Gastrocnemius medialis (tissue), 4 donors: ENCODE results near the gene ANO9. TPM values are rescaled to one million over a fixed set of nuclear protein-coding genes. Genes with fewer than 3 reads are reported as not detected.

Experiments used
- ATAC-seq, 2 donors: fragments of 150-250 bp; one replicate each; pipeline ENCODE4 v1.9.1; 2016
- DNase-seq, 2 donors: peaks; one replicate each; pipeline ENCODE4 v3.0.0-alpha.2; 2019
- H3K27ac ChIP-seq, 4 donors: fragments of 200-600 bp; sonication (generic); 1 replicate in 1 of 4; 2 replicates in 3 of 4; pipeline ENCODE4 v1.5.1; 2016 to 2018; ENCODE audit warnings: mild to moderate bottlenecking in 2 of 4, moderate library complexity in 1 of 4
- H3K27me3 ChIP-seq, 3 donors: fragments of 200-600 bp; sonication (generic) in 2 of 3; 1 replicate in 1 of 3; 2 replicates in 2 of 3; pipeline versions ENCODE4 v1.5.1 to v1.6.0; 2016 to 2019; ENCODE audit warnings: mild to moderate bottlenecking in 1 of 3, moderate library complexity in 1 of 3
- H3K36me3 ChIP-seq, 2 donors: fragments of 200-600 bp; sonication (generic) in 1 of 2; one replicate each; pipeline ENCODE4 v1.5.1; 2017 to 2018
- H3K4me1 ChIP-seq, 2 donors: fragments of 200-600 bp; sonication (generic) in 1 of 2; one replicate each; pipeline ENCODE4 v1.5.1; 2016 to 2017; ENCODE audit warnings: mild to moderate bottlenecking in 2 of 2
- H3K4me3 ChIP-seq, 4 donors: fragments of 200-600 bp; sonication (generic) in 3 of 4; 1 replicate in 1 of 4; 2 replicates in 3 of 4; pipeline ENCODE4 v1.5.1; 2016 to 2019; ENCODE audit warnings: mild to moderate bottlenecking in 2 of 4
- H3K9me3 ChIP-seq, 3 donors: fragments of 200-600 bp; sonication (generic) in 2 of 3; 1 replicate in 1 of 3; 2 replicates in 2 of 3; pipeline ENCODE4 v1.5.1; 2016 to 2019
- POLR2A ChIP-seq, 2 donors: fragments of 450-650 bp; IDR thresholded peaks; one replicate each; pipeline ENCODE4 v1.6.1; 2017; ENCODE audit warnings: antibody characterized with exemption in 2 of 2, mild to moderate bottlenecking in 2 of 2, moderate library complexity in 2 of 2
- in situ Hi-C, 4 donors: fragments of 200-750 bp; cut with MboI; loops; one replicate each; pipeline versions ENCODE4 v1.15.0 to v1.8.0; 2017; ENCODE audit warnings: low sequenced_read_pairs in 4 of 4
- intact Hi-C: fragments of 100-400 bp; cut with DNase I; formaldehyde crosslinking; loops from one replicate; pipeline ENCODE4 v1.15.1; 2023; ENCODE audit warnings: low total_unique reads
- total RNA-seq, 4 donors: library from RNA; depleted of rRNA; stranded (reverse); fragments of >200 nt; gene quantifications; one replicate each; pipeline versions ENCODE4 v1.1.0 to v1.2.3, GENCODE V29; 2016
- TF ChIP-seq, protein P1 (sequence below), 5 experiments: fragments of 450-650 bp in 3 of 5; fragments of 200-600 bp in 2 of 5; sonication (generic) in 2 of 5; IDR thresholded peaks in 4 of 5; conservative IDR thresholded peaks in 1 of 5; 1 replicate in 4 of 5; 2 replicates in 1 of 5; pipeline ENCODE4 v1.5.1; 2016 to 2019; ENCODE audit warnings: antibody characterized with exemption in 5 of 5, mild to moderate bottlenecking in 3 of 5, moderate library complexity in 3 of 5

The ANO9 gene
- total RNA-seq, 4 donors from 2014 or later: 0.23 to 0.41 TPM; not detected in 2

DNA sequence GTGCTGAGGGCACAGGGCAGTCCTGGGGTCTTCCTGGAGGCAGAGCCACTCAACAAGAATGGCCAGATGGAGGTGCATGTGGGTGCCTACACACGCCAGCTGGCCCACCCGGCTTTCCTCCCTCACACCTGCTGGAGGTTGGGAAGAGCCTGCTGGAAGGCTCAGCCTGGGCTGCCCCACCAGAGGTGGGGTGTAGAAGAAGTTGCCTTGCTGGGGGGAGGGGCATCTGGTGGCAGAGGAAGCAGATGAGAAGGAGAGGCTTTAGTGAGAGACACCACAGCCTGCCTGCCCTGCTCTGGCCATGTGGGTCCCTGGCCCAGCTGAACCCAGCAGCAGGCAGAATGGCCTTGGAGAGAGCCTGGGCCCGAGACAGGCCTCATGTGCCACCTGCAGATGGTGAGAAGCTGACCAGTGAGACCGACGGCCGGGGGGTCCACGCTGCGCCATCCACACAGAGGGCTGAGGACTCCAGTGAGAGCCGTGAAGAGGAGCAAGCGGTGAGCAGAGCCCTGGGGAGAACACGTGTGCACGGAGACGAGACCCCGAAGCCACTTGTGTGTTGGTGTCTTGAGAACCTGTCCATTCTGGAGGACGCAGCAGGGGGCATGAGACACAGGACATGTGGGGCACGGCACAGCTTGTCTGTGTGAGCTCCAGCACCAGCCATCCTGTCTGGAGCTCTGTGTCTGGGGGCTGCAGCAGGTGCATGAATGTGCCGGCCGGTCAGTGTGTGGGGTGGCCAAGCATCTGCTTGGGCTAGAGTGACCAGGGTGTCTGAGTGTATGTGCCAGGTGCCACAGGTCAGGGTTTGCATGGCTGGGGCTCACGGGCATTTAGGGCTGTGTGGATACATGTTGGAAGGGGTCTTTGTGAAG lies 69.9 kb downstream of the ANO9 start:
- Histone ChIP-seq H3K36me3 (no peaks in the 10 kb centered on the region), H3K4me1 (peaks cover 0 to 4% of the 10 kb centered on the region in 2 donors), H3K4me3 (no peak overlapping the region), H3K9me3 (no peaks in the 10 kb centered on the region), H3K27ac (no peak overlapping the region), H3K27me3 (peaks cover 23 to 34% (median 26%) of the 10 kb centered on the region in 3 donors)
- no peak for DNase-seq
- no peak for ATAC-seq
- in situ Hi-C loops: no loop called here
- TF ChIP-seq, protein P1, sequence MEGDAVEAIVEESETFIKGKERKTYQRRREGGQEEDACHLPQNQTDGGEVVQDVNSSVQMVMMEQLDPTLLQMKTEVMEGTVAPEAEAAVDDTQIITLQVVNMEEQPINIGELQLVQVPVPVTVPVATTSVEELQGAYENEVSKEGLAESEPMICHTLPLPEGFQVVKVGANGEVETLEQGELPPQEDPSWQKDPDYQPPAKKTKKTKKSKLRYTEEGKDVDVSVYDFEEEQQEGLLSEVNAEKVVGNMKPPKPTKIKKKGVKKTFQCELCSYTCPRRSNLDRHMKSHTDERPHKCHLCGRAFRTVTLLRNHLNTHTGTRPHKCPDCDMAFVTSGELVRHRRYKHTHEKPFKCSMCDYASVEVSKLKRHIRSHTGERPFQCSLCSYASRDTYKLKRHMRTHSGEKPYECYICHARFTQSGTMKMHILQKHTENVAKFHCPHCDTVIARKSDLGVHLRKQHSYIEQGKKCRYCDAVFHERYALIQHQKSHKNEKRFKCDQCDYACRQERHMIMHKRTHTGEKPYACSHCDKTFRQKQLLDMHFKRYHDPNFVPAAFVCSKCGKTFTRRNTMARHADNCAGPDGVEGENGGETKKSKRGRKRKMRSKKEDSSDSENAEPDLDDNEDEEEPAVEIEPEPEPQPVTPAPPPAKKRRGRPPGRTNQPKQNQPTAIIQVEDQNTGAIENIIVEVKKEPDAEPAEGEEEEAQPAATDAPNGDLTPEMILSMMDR (IDR thresholded peaks at IDR 0.05 in 4 of 5, conservative IDR thresholded peaks at IDR 0.05 in 1 of 5): no peak
- no peak for TF ChIP-seq POLR2A (IDR thresholded peaks at IDR 0.05)
- intact Hi-C loops: no loop called here

DNA sequence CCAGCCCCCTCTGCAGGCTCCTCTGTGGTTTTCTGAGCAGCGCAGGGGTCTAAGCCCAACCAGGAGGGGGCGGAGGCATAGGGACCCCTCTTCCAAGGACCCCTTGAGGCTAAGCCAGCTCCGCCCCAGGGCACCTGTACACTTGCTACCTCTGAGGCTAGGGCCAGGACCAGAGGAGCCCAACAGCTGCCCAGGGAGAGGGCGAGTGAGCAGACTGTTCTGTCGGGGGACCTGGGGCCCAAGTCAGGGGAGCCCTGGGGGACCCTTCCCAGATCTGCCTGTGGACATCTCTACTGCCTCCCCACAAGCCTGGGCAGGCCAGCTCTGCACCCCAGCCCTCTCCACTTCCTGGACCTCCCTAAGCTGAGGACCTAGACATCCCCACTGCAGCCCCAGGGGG lies 70.8 kb downstream of the ANO9 start:
- Histone ChIP-seq H3K9me3 (no peaks in the 10 kb centered on the region), H3K4me3 (no peak overlapping the region), H3K36me3 (no peaks in the 10 kb centered on the region), H3K27ac (no peak overlapping the region), H3K27me3 (peaks cover 30 to 39% (median 30%) of the 10 kb centered on the region in 3 donors), H3K4me1 (peaks cover 0 to 4% of the 10 kb centered on the region in 2 donors)
- DNase-seq: no peak
- intact Hi-C loops (no loop called here), in situ Hi-C loops (no loop called here)
- ATAC-seq: no peak
- TF ChIP-seq POLR2A (IDR thresholded peaks at IDR 0.05): no peak
- TF ChIP-seq, protein P1 (IDR thresholded peaks at IDR 0.05 in 4 of 5, conservative IDR thresholded peaks at IDR 0.05 in 1 of 5): no peak

DNA sequence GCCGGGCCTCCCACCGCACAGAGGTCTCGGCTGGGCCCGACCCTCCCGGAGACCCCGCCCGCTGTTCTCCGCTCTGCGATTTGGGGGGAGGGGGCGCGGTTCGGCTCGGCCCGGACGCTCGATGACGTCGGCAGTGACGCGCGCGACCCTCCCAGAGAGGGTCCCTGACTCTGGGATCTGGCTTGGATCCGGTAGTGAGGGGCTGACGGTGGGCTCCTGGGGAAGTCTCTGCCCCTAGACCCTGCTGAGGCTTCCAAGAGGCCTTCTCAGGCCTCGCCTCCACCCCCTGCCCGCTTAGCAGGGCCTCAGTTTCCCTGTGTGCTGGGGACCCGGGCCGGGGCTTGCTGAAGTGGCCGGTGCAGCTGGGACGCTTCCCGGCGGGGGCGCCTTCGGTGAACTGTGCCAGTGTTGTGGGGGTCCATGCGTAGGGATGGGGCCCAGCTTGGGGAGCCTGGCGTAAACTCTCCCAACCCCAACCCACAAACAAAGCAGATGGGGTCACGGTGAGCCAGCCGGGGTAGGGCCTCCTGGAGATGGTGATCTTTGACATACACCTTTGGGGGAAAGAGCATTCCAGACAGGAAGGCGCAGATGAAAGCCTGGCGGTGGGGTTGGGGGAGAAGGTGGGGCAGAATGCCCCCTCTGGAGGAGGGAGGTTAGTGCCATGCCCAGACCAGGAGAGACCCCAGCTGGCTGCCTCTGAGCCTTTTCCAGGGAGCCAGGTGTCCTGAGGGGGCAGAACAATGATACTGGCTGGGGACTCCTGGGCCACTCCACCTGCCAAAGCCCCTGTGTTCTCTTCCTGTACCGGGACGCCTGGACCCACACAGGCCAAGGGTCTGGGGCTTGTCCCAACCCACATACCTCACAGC lies 71.5 kb downstream of the ANO9 start:
- H3K4me3 ChIP-seq: no peak overlapping the region
- in situ Hi-C loops (no loop called here), intact Hi-C loops (no loop called here)
- no peak for DNase-seq
- peaks cover 34 to 45% (median 34%) of the 10 kb centered on the region in 3 donors for H3K27me3 ChIP-seq
- no peak overlapping the region for H3K27ac ChIP-seq
- H3K4me1 ChIP-seq: peaks cover 0 to 4% of the 10 kb centered on the region in 2 donors
- H3K36me3 ChIP-seq: no peaks in the 10 kb centered on the region
- no peaks in the 10 kb centered on the region for H3K9me3 ChIP-seq
- TF ChIP-seq POLR2A (IDR thresholded peaks at IDR 0.05): no peak
- TF ChIP-seq, protein P1 (IDR thresholded peaks at IDR 0.05 in 4 of 5, conservative IDR thresholded peaks at IDR 0.05 in 1 of 5): no peak
- ATAC-seq: no peak

DNA sequence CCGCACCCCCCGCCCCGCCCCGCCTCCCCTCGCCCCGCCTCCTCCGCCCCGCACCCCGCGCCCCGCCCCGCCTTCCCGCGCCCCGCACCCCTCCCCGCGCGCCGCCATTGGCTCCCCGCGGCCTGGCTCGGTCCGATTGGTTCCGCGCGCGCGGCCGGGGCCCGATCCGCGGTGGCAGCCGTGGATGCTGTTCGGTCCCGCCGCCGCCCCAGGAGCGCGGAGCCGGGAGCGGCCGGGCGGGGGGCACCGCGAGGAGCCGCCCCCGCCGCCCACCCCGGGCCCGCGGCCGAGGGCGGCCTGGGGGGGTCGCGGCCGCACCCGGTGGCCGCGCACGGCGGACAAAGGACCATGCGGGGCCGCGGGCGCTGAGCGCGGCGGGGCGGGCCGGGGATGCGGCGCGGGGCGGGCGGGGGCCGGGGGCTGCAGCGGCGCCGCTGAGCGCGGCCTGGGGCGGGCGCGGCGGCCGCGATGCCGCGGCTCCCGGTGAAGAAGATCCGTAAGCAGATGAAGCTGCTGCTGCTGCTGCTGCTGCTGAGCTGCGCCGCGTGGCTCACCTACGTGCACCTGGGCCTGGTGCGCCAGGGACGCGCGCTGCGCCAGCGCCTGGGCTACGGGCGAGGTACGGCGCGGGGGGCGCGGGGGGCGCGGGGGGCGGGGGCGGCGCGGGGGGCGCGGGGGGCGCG lies 72.3 kb downstream of the ANO9 start, which contains the start of gene B4GALNT4:
B4GALNT4 (plus strand) TSS at position 164 of the 683 bp plus-strand sequence; CDS start at position 469, 305 bp downstream.
- H3K9me3 ChIP-seq: no peaks in the 10 kb centered on the region
- in situ Hi-C loops (no loop called here), intact Hi-C loops (no loop called here)
- DNase-seq (no peak), ATAC-seq (no peak)
- no peak within 1 kb of the TSS for H3K27ac ChIP-seq
- TF ChIP-seq, protein P1 (IDR thresholded peaks at IDR 0.05 in 4 of 5, conservative IDR thresholded peaks at IDR 0.05 in 1 of 5): no peak
- no peak for TF ChIP-seq POLR2A (IDR thresholded peaks at IDR 0.05)
- no peaks in the 10 kb centered on the region for H3K36me3 ChIP-seq
- peaks cover 0 to 4% of the 10 kb centered on the region in 2 donors for H3K4me1 ChIP-seq
- H3K27me3 ChIP-seq: peaks cover 39 to 52% (median 42%) of the 10 kb centered on the region in 3 donors
- H3K4me3 ChIP-seq: no peak within 1 kb of the TSS
